ENCODE results near the gene VIPAS39.

DNA sequence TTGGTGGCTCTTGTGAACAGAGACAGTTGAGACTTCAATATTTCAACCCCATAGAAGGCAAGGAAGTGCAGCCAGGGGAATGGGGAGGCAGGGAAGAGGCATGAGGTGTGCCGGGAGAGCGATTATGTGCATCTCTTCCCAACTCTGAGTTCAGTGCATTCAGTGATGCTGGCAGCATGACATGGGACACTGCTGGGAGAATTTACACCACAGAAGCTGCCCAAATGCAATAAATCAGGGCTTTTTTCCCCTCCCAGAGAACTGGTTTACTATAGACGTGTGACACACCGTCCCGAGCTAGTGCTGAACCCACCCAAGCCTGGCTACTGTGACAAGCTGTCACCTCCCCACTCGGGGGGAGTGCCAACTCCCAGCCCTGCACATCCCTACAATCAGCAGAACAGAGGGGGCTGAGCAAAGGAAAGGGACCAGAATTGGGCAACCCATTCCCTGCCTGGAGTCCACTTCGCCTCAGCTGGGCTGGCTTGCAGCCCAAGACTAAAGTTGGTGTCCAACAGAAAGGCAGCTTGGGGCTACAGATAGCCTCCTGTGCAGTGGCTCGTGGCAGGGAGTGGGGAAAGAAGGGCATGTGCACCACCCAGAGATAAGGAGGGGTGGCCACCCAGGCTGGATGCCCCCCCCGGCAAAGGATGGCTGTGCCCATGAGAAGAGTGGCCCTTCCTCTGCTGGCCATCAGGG lies 17.2 kb upstream of the VIPAS39 start:
- TF ChIP-seq, protein P1, sequence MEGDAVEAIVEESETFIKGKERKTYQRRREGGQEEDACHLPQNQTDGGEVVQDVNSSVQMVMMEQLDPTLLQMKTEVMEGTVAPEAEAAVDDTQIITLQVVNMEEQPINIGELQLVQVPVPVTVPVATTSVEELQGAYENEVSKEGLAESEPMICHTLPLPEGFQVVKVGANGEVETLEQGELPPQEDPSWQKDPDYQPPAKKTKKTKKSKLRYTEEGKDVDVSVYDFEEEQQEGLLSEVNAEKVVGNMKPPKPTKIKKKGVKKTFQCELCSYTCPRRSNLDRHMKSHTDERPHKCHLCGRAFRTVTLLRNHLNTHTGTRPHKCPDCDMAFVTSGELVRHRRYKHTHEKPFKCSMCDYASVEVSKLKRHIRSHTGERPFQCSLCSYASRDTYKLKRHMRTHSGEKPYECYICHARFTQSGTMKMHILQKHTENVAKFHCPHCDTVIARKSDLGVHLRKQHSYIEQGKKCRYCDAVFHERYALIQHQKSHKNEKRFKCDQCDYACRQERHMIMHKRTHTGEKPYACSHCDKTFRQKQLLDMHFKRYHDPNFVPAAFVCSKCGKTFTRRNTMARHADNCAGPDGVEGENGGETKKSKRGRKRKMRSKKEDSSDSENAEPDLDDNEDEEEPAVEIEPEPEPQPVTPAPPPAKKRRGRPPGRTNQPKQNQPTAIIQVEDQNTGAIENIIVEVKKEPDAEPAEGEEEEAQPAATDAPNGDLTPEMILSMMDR (conservative IDR thresholded peaks at IDR 0.05; ENCODE audit: low read depth, low read length), result no peak
- no peak for TF ChIP-seq EZH2 (IDR thresholded peaks at IDR 0.05; ENCODE audit: borderline replicate concordance, low read depth, low read length, poor library complexity, severe bottlenecking)

Measured in A673 (cell line).